Erythroblast (primary cell): ENCODE data around the gene FAM163B.

Experiments used
- GATA1 ChIP-seq: IDR thresholded peaks from 2 replicates; pipeline ENCODE4 v1.6.1; 2011; ENCODE audit warnings: low read depth, mild to moderate bottlenecking, control low read depth, low read length, moderate library complexity
- POLR2A ChIP-seq: IDR thresholded peaks from 2 replicates; pipeline ENCODE4 v1.6.1; 2011; ENCODE audit warnings: mild to moderate bottlenecking, low read length

DNA sequence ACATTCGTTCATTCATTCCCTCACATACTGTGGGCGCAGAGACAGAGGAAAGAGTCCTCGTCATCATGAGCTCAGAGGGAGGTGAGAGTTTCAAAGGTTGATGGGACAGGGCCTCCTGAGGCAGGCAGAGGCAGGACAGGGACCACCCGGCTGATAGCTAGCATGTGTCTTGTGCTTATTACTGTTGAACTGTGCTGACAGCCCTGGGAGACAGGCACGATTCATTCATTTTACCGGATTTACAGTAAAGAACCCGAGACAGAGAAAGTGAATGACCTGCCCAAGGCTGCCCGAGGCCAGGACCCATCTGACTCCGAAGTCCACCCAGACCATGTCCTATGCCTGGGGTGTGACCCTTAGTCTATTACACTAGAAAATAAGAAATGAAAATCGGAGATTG is 4.9 kb upstream of the FAM163B start:
- TF ChIP-seq POLR2A, result no peak
- TF ChIP-seq GATA1, result no peak
